Colonic mucosa (tissue), 4 donors: ENCODE measurements around the gene RHBDL3. TPM values are rescaled to one million over a fixed set of nuclear protein-coding genes. Genes with fewer than 3 reads are reported as not detected.

Source experiments
- DNase-seq: peaks from one replicate; pipeline ENCODE4 v3.0.0-alpha.2; 2020
- H3K27ac ChIP-seq: fragments of 200-600 bp; one replicate; pipeline ENCODE4 v1.8.0; 2021
- H3K27me3 ChIP-seq: fragments of 200-600 bp; one replicate; pipeline ENCODE4 v1.8.0; 2021
- H3K36me3 ChIP-seq: fragments of 200-600 bp; one replicate; pipeline ENCODE4 v1.8.0; 2021
- H3K4me1 ChIP-seq: fragments of 200-600 bp; one replicate; pipeline ENCODE4 v1.8.0; 2021; ENCODE audit warnings: mild to moderate bottlenecking
- H3K4me3 ChIP-seq: fragments of 200-600 bp; one replicate; pipeline ENCODE4 v1.8.0; 2021
- H3K9ac ChIP-seq, 2 donors: one replicate each; pipeline ENCODE4 v1.7.0; 2013; ENCODE audit warnings: control low read depth in 2 of 2, low read depth in 2 of 2, low read length in 2 of 2
- H3K9me3 ChIP-seq: fragments of 200-600 bp; one replicate; pipeline ENCODE4 v1.8.0; 2021
- intact Hi-C: fragments of 100-400 bp; cut with DNase I; formaldehyde crosslinking; loops from one replicate; pipeline ENCODE4 v1.14.1; 2022
- total RNA-seq, 2 donors: library from RNA; stranded (reverse); fragmentation: NEBNext Ultra II Directional in 1 of 2; extraction: Animal tissue kit (Norgen Biotek cat#: 25700) in 1 of 2; gene quantifications; one replicate each; pipeline ENCODE4 v1.2.1, GENCODE V29; 2021
- TF ChIP-seq, protein P1 (sequence below): fragments of 200-600 bp; IDR thresholded peaks from one replicate; pipeline ENCODE4 v1.8.0; 2022; ENCODE audit warnings: antibody characterized with exemption, mild to moderate bottlenecking
- donor health status: healthy.
- donor health status: DM: no; HTN: no; CAD: no.
- donor health status: DM: no; HTN: no; CAD: no.

Gene RHBDL3
- total RNA-seq, 2 donors from 2014 or later = 0.53 to 0.62 TPM

DNA sequence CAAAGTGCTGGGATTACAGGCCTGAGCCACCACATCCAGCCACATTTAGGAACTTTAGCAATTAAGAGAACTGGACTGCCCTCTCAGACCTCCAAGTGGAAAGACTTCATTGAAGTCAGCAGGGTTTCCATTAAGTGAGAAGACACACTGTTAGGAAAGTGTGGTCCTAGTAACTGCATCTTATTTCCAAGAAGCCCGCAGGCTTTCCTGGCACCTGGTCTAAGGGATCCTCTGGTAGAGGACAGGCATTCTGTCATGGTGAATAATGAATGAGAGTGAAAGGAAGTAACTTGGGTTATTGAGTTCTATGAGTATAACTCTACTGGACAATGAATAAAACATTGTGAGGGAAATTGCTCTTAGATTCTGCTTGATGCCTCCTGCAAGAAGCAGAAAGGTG, 62.3 kb downstream of the RHBDL3 start:
- no peak overlapping the region for H3K27ac ChIP-seq
- H3K27me3 ChIP-seq = no peaks in the 10 kb centered on the region
- H3K9ac ChIP-seq = no peak overlapping the region
- intact Hi-C loops = no loop called here
- TF ChIP-seq, protein P1, sequence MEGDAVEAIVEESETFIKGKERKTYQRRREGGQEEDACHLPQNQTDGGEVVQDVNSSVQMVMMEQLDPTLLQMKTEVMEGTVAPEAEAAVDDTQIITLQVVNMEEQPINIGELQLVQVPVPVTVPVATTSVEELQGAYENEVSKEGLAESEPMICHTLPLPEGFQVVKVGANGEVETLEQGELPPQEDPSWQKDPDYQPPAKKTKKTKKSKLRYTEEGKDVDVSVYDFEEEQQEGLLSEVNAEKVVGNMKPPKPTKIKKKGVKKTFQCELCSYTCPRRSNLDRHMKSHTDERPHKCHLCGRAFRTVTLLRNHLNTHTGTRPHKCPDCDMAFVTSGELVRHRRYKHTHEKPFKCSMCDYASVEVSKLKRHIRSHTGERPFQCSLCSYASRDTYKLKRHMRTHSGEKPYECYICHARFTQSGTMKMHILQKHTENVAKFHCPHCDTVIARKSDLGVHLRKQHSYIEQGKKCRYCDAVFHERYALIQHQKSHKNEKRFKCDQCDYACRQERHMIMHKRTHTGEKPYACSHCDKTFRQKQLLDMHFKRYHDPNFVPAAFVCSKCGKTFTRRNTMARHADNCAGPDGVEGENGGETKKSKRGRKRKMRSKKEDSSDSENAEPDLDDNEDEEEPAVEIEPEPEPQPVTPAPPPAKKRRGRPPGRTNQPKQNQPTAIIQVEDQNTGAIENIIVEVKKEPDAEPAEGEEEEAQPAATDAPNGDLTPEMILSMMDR = no peak
- no peak overlapping the region for H3K4me3 ChIP-seq
- no peak for DNase-seq
- H3K4me1 ChIP-seq = no peaks in the 10 kb centered on the region
- no peaks in the 10 kb centered on the region for H3K9me3 ChIP-seq
- no peaks in the 10 kb centered on the region for H3K36me3 ChIP-seq

DNA sequence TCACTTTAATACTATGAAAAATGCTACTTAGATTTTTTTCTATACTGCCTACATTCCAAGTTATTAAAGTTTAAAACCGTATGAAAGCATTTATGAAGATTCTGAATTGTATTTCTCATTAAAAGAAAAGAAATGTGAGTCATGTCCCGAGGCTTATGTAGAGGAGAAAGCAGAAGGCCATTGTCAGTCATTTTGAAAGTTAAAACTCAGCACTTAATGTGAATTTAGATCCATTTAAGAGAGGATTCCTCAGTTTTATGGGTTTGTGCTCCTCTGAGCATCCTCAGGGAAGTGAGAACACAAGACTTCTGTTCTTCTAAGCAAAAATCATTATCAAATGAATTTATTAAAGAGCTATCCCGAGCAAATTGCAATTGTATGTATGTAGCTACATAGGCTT, 64.5 kb downstream of the RHBDL3 start:
- Histone ChIP-seq H3K4me1 (no peaks in the 10 kb centered on the region), H3K36me3 (no peaks in the 10 kb centered on the region), H3K27me3 (no peaks in the 10 kb centered on the region), H3K27ac (no peak overlapping the region), H3K4me3 (no peak overlapping the region), H3K9ac (no peak overlapping the region), H3K9me3 (no peaks in the 10 kb centered on the region)
- intact Hi-C loops = no loop called here
- DNase-seq = no peak
- TF ChIP-seq, protein P1 = no peak

DNA sequence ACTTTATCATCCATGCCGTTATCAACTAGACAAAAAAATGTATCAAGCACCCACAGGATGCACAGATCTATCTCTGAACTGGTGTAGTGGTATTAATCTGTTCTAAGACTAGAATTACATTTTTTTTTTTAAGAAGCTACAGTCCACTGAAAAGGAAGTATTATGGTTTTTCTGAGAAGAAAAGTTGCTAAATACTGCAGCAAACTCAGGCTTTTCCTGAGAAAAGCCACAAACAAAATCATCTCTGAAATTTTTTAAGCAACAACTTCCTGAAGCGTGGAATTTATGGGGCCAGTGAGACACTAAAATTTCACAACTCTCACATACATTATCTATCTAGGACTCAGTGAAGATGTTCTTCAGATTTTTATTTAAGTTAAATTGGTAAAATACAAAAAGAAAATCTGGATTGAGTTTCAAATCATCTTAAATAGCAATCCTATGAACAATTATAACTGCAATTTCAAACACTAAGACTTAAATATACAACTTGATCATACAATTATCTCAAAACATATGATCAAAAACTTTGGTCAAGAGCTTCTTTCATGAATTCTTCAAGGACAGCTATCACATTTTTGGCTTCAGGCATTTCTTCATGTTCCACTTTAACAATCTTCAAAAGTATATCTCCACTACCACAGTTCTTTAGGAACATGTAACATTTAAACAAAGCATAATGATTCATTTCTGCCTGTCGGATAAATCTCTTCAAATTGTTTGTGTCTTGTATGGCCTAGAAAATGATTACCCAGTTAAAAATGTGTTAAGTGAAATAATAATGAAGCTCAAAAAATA, 65.8 kb downstream of the RHBDL3 start:
- no peaks in the 10 kb centered on the region for H3K27me3 ChIP-seq
- H3K27ac ChIP-seq = no peak overlapping the region
- H3K36me3 ChIP-seq = no peaks in the 10 kb centered on the region
- H3K4me3 ChIP-seq = no peak overlapping the region
- no peak overlapping the region for H3K9ac ChIP-seq
- DNase-seq = no peak
- TF ChIP-seq, protein P1 = no peak
- no peaks in the 10 kb centered on the region for H3K4me1 ChIP-seq
- intact Hi-C loops = no loop called here
- H3K9me3 ChIP-seq = no peaks in the 10 kb centered on the region

DNA sequence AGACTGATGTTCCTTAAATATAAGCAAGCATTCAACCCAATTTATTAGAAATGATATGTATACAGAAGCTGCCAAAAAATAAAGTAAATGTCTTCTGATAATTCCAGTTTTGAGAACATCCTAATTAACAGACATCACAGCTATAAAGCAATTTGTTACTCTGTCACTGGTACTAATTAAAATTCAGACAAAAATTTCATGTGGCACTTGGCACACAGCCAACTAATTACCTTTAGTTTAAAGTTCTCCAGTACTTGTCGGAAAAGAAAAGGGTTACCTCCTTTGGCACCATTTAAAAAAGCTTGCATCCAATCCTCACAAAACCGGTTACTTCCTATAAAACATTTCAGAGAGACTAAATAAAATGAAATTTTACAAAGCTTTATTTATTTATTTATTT, 67.6 kb downstream of the RHBDL3 start:
- no peak overlapping the region for H3K27ac ChIP-seq
- no peaks in the 10 kb centered on the region for H3K36me3 ChIP-seq
- no peak overlapping the region for H3K9ac ChIP-seq
- intact Hi-C loops = no loop called here
- no peaks in the 10 kb centered on the region for H3K4me1 ChIP-seq
- DNase-seq = no peak
- H3K27me3 ChIP-seq = no peaks in the 10 kb centered on the region
- H3K4me3 ChIP-seq = no peak overlapping the region
- H3K9me3 ChIP-seq = no peaks in the 10 kb centered on the region
- TF ChIP-seq, protein P1 = no peak

DNA sequence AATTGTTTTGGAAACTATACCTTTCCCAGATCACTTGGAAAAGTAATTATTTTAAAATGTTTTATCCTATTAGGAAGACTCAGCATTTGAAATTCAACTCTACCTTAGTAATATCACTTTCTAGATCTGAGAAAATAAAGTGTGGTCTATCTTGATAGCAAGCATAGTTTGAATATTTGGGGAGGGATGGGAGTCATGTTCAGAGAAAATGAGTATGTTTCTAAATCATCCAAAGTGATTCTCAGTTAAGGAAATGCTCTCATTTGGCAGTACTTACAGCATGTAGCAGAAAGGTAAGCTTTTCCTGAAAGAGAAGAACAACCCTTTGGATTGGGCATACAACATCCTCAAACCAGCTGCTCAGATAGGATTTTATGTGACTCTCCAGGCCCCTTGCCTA, 69.4 kb downstream of the RHBDL3 start:
- no peak overlapping the region for H3K4me3 ChIP-seq
- DNase-seq = no peak
- H3K4me1 ChIP-seq = no peaks in the 10 kb centered on the region
- intact Hi-C loops = no loop called here
- no peaks in the 10 kb centered on the region for H3K27me3 ChIP-seq
- H3K36me3 ChIP-seq = no peaks in the 10 kb centered on the region
- no peaks in the 10 kb centered on the region for H3K9me3 ChIP-seq
- H3K27ac ChIP-seq = no peak overlapping the region
- H3K9ac ChIP-seq = no peak overlapping the region
- TF ChIP-seq, protein P1 = no peak
